IMR-90 (cell line): ENCODE data around the gene ADD3. TPM values are rescaled to one million over a fixed set of nuclear protein-coding genes. Genes with fewer than 3 reads are reported as not detected.

Experiments
- ATAC-seq: fragments of 200-7000 bp; cut with Tn5 transposase; 2 replicates; pipeline ENCODE4 v1.9.1; 2020; ENCODE audit warnings: low read depth, mild to moderate bottlenecking, moderate library complexity
- BruUV-seq: library from RNA; stranded (reverse); fragments of 400-500 nt; replicated peaks from 2 replicates; lab custom pipeline; 2021; lab: Mats Ljungman, UMichigan
- CTCF ChIA-PET: fragments of 300-600 bp; formaldehyde crosslinking; extraction: SDS; loops from one replicate; lab custom pipeline; 2021; ENCODE audit warnings: antibody characterized with exemption; lab: Yijun Ruan, JAX
- POLR2A ChIA-PET: fragments of 300-600 bp; sonication (Branson Sonifier 250); formaldehyde crosslinking; loops from one replicate; lab custom pipeline; 2022; ENCODE audit warnings: antibody characterized with exemption; ENCODE audit not compliant: unreplicated experiment; lab: Charles Lee
- DNase-seq: peaks from one replicate; pipeline ENCODE4 v3.0.0; 2013
- H2AFZ ChIP-seq: replicated peaks from 2 replicates; pipeline ENCODE3; 2013; ENCODE audit warnings: low read length, mild to moderate bottlenecking; ENCODE audit not compliant: poor library complexity
- H2AK5ac ChIP-seq: 2 replicates; pipeline ENCODE4 v1.6.1; 2013; ENCODE audit warnings: low read depth, low read length, inconsistent platforms
- H2AK9ac ChIP-seq: replicated peaks from 2 replicates; pipeline ENCODE3; 2013; ENCODE audit warnings: mild to moderate bottlenecking, low read depth, low read length, moderate library complexity; ENCODE audit not compliant: poor library complexity
- H2BK120ac ChIP-seq: 2 replicates; pipeline ENCODE4 v1.6.1; 2013; ENCODE audit warnings: low read depth, low read length, inconsistent platforms
- H2BK15ac ChIP-seq: 3 replicates; pipeline ENCODE4 v1.6.1; 2013; ENCODE audit warnings: low read depth, low read length, inconsistent platforms
- H2BK20ac ChIP-seq: 2 replicates; pipeline ENCODE4 v1.6.1; 2013; ENCODE audit warnings: low read depth, mild to moderate bottlenecking, inconsistent platforms, low read length, moderate library complexity
- H2BK5ac ChIP-seq: 2 replicates; pipeline ENCODE4 v1.6.1; 2013; ENCODE audit warnings: mild to moderate bottlenecking, low read depth, low read length, inconsistent platforms; ENCODE audit not compliant: poor library complexity, severe bottlenecking
- H3K14ac ChIP-seq: replicated peaks from 2 replicates; pipeline ENCODE4 v1.6.1; 2013; ENCODE audit warnings: low read depth, low read length, inconsistent platforms
- H3K18ac ChIP-seq: 2 replicates; pipeline ENCODE4 v1.6.1; 2013; ENCODE audit warnings: low read depth, low read length, control low read depth
- H3K23ac ChIP-seq: 2 replicates; pipeline ENCODE4 v1.6.1; 2013; ENCODE audit warnings: low read depth, low read length, inconsistent platforms
- H3K27ac ChIP-seq: 2 replicates; pipeline ENCODE4 v1.5.1; 2013; ENCODE audit warnings: mild to moderate bottlenecking, control low read depth, low read length; ENCODE audit not compliant: insufficient read depth
- H3K27me3 ChIP-seq: 2 replicates; pipeline ENCODE4 v1.6.1; 2013; ENCODE audit warnings: low read length; ENCODE audit not compliant: control insufficient read depth, insufficient read depth
- H3K36me3 ChIP-seq: 2 replicates; pipeline ENCODE4 v1.6.1; 2013; ENCODE audit warnings: low read length, mixed read lengths; ENCODE audit not compliant: control insufficient read depth, insufficient read depth
- H3K4ac ChIP-seq: 2 replicates; pipeline ENCODE4 v1.6.1; 2013; ENCODE audit warnings: low read depth, low read length, inconsistent platforms
- H3K4me1 ChIP-seq: 2 replicates; pipeline ENCODE4 v1.6.1; 2013; ENCODE audit warnings: low read length, mixed read lengths; ENCODE audit not compliant: control insufficient read depth, insufficient read depth
- H3K4me2 ChIP-seq: 2 replicates; pipeline ENCODE4 v1.6.1; 2013; ENCODE audit warnings: low read depth, mild to moderate bottlenecking, control low read depth, low read length, moderate library complexity
- H3K4me3 ChIP-seq: 2 replicates; pipeline ENCODE4 v1.5.1; 2013; ENCODE audit warnings: low read depth, mild to moderate bottlenecking, control low read depth, low read length, moderate library complexity; ENCODE audit not compliant: insufficient read depth
- H3K56ac ChIP-seq: 2 replicates; pipeline ENCODE4 v1.6.1; 2013; ENCODE audit warnings: low read length, inconsistent platforms; ENCODE audit not compliant: insufficient read depth; ENCODE audit errors: extremely low read depth
- H3K79me1 ChIP-seq, 2 experiments: 2 replicates each; pipeline ENCODE4 v1.6.1; 2013; ENCODE audit warnings: low read length in 2 of 2, inconsistent platforms in 1 of 2, low read depth in 1 of 2
- H3K9ac ChIP-seq: 2 replicates; pipeline ENCODE4 v1.6.1; 2013; ENCODE audit warnings: low read depth, low read length, control low read depth
- H3K9me1 ChIP-seq: 2 replicates; pipeline ENCODE4 v1.6.1; 2013; ENCODE audit warnings: low read length, inconsistent platforms; ENCODE audit not compliant: insufficient read depth
- H3K9me3 ChIP-seq: 2 replicates; pipeline ENCODE4 v1.6.1; 2013; ENCODE audit warnings: low read length; ENCODE audit not compliant: control insufficient read depth, insufficient read depth
- H4K20me1 ChIP-seq: 2 replicates; pipeline ENCODE4 v1.6.1; 2013; ENCODE audit warnings: low read length, inconsistent platforms; ENCODE audit not compliant: insufficient read depth
- H4K5ac ChIP-seq: 2 replicates; pipeline ENCODE4 v1.6.1; 2013; ENCODE audit warnings: mild to moderate bottlenecking, low read depth, low read length, control low read depth
- H4K8ac ChIP-seq, 2 experiments: 2 replicates each; pipeline ENCODE4 v1.6.1; 2013; ENCODE audit warnings: low read depth in 2 of 2, low read length in 2 of 2, control low read depth in 1 of 2, inconsistent platforms in 1 of 2
- H4K91ac ChIP-seq: 2 replicates; pipeline ENCODE4 v1.6.1; 2013; ENCODE audit warnings: low read depth, low read length, inconsistent platforms; ENCODE audit not compliant: insufficient read depth
- BHLHE40 ChIP-seq: fragments of 150-350 bp; IDR thresholded peaks from 2 replicates; pipeline ENCODE4 v1.6.1; 2016; ENCODE audit warnings: mild to moderate bottlenecking, low read depth, low read length
- NFE2L2 ChIP-seq: fragments of 150-350 bp; IDR thresholded peaks from 2 replicates; pipeline ENCODE4 v1.6.1; 2016; ENCODE audit warnings: low read depth, mild to moderate bottlenecking, low read length
- RAD21 ChIP-seq: IDR thresholded peaks from 2 replicates; pipeline ENCODE4 v1.6.1; 2012; ENCODE audit warnings: low read length, improper control_type of control experiment
- RFX5 ChIP-seq: IDR thresholded peaks from 2 replicates; pipeline ENCODE4 v1.8.0; 2012; ENCODE audit warnings: low read depth, mild to moderate bottlenecking, low read length, moderate library complexity
- WGBS, 2 experiments: methylation state at CpG; one replicate each; pipeline versions ENCODE4 v1.1.5 to v1.1.7; 2013; ENCODE audit warnings: missing lambda C conversion rate in 2 of 2; ENCODE audit not compliant: insufficient read length in 1 of 2; ENCODE audit errors: extremely low coverage in 2 of 2; 5-methylcytosine and 5-hydroxymethylcytosine counted together
- dilution Hi-C: fragments of 300-500 bp; cut with HindIII; formaldehyde crosslinking; loops from one replicate; pipeline ENCODE4 v1.14.3; 2018; ENCODE audit warnings: low sequenced_read_pairs; ENCODE audit not compliant: unreplicated experiment
- in situ Hi-C: fragments of 300-500 bp; cut with MboI; formaldehyde crosslinking; loops from 3 replicates; pipeline ENCODE4 v1.14.3; 2019; ENCODE audit warnings: low sequenced_read_pairs, inconsistent platforms, mixed read lengths
- intact Hi-C: fragments of 100-400 bp; cut with micrococcal nuclease; formaldehyde crosslinking; loops from 2 replicates; pipeline ENCODE4 v1.10.0; 2022
- polyA plus RNA-seq, 3 experiments: library from polyadenylated mRNA; depleted of rRNA; stranded (reverse); fragments of >200 nt; gene quantifications; 2 replicates each; pipeline ENCODE4 v1.2.3, GENCODE V29; 2012; ENCODE audit warnings: low replicate concordance in 1 of 3
- total RNA-seq: library from RNA; depleted of rRNA; stranded (reverse); fragments of >200 nt; gene quantifications from 2 replicates; pipeline ENCODE4 v1.2.3, GENCODE V29; 2012

The ADD3 gene
- total and polyA plus RNA-seq, 2 of the 4 experiments (the other 2 are of a cell fraction), result 138 to 212 TPM

- H3K27ac ChIP-seq, result no peak overlapping the region
- no peak overlapping the region for H3K9ac ChIP-seq
- no peak overlapping the region for H2AK9ac ChIP-seq
- H3K4ac ChIP-seq, result no peak overlapping the region
- H2BK5ac ChIP-seq, result no peak overlapping the region
- no peak overlapping the region for H3K23ac ChIP-seq
- H3K56ac ChIP-seq, result no peak overlapping the region
- H2BK15ac ChIP-seq, result no peak overlapping the region
- H2BK120ac ChIP-seq, result no peak overlapping the region
- H4K91ac ChIP-seq, result no peak overlapping the region
- no peaks in the 10 kb centered on the region for H3K27me3 ChIP-seq
- ChIA-PET POLR2A (no interaction called here), CTCF (interaction anchor here (0.6 to 1.6 kb wide), 4 partner anchors 55 to 91 kb away, joined by 3 to 8 read pairs (median 4); no protein-coding TSS in a partner anchor)
- no peaks in the 10 kb centered on the region for H3K79me1 ChIP-seq
- peaks cover 2% of the 10 kb centered on the region; the same call in 1 of the 2 replicates for H3K9me1 ChIP-seq
- H3K9me3 ChIP-seq, result no peaks in the 10 kb centered on the region
- DNase-seq (no peak), ATAC-seq (no peak)
- H3K4me3 ChIP-seq, result no peak overlapping the region
- H2AFZ ChIP-seq, result no peak overlapping the region
- intact Hi-C loops (no loop called here), dilution Hi-C loops (no loop called here), in situ Hi-C loops (no loop called here)
- H3K18ac ChIP-seq, result no peak overlapping the region
- H2BK20ac ChIP-seq, result no peak overlapping the region
- peaks cover 4% of the 10 kb centered on the region; the same call in 1 of the 2 replicates for H3K4me1 ChIP-seq
- H3K4me2 ChIP-seq, result no peak overlapping the region
- TF ChIP-seq RAD21 (no peak), RFX5 (no peak), BHLHE40 (no peak), NFE2L2 (no peak)
- no peak overlapping the region for H4K5ac ChIP-seq
- no CpG with 5 or more reads among the region's 4 CpGs for whole genome bisulfite sequencing, 2 experiments
- BruUV-seq, result no TSS peak
- no peak overlapping the region for H3K14ac ChIP-seq
- H3K36me3 ChIP-seq, result no peaks in the 10 kb centered on the region
- no peaks in the 10 kb centered on the region for H4K20me1 ChIP-seq
- no peak overlapping the region for H4K8ac ChIP-seq
- H2AK5ac ChIP-seq, result no peak overlapping the region
Measured at GRCh38 chr10:109975244-109976190, 32.3 kb upstream of the ADD3 start.
